ENCODE measurements around the gene MAGEB6.
"Not testable (repeated sequence)": the region's sequence is repeated elsewhere in the genome, so short reads cannot be mapped to it uniquely, and the experiment has no call there.

The MAGEB6 gene

GRCh38 chrX:26192204-26192603, at the start of gene MAGEB6:
Gene MAGEB6 (plus strand): TSS chrX:26192440. CDS start chrX:26193847, 1,407 bp downstream.
- no peak for DNase-seq (ENCODE audit: low read depth in 2 of 2)

GRCh38 chrX:26146024-26146423, 46.2 kb upstream of the MAGEB6 start:
- DNase-seq (ENCODE audit: low read depth in 2 of 2), result no peak

GRCh38 chrX:26160301-26160700, 31.9 kb upstream of the MAGEB6 start, which contains the start of gene MAGEB6B:
Gene MAGEB6B (plus strand): TSS chrX:26160601. CDS start chrX:26160601, 0 bp downstream.
- no peak for DNase-seq (ENCODE audit: low read depth in 2 of 2)

GRCh38 chrX:26203561-26203960, 11.3 kb downstream of the MAGEB6 start:
- DNase-seq (ENCODE audit: low read depth in 2 of 2), result no peak

GRCh38 chrX:26204717-26205116, 12.5 kb downstream of the MAGEB6 start:
- not testable (repeated sequence) for DNase-seq (ENCODE audit: low read depth in 2 of 2)

- DNase-seq (ENCODE audit: low read depth in 2 of 2), result no peak
These were observed 15.8 kb downstream of the MAGEB6 start for GRCh38 chrX:26208012-26208411.

- DNase-seq (ENCODE audit: low read depth in 2 of 2), result no peak
These were observed 23.6 kb downstream of the MAGEB6 start, which contains the start of gene MAGEB5 for GRCh38 chrX:26215869-26216268. Gene MAGEB5 (plus strand): TSS chrX:26216169. CDS start chrX:26217302, 1,133 bp downstream.

- DNase-seq (ENCODE audit: low read depth in 2 of 2), result no peak
These were observed 27.1 kb downstream of the MAGEB6 start for GRCh38 chrX:26219351-26219750.

GRCh38 chrX:26234177-26234576, 41.9 kb downstream of the MAGEB6 start:
- DNase-seq (ENCODE audit: low read depth in 2 of 2), result no peak
